Activated CD4-positive, alpha-beta T cell treated with anti-CD3 and anti-CD28 coated beads, Interleukin-2, amount 50 U/mL, for 1 hour (primary cell): ENCODE results near the gene HMGXB3.
A peak's percentile ranks its signal among the peaks of the same experiment; 100 is the strongest.

Experiments used
- DNase-seq: peaks from one replicate; pipeline ENCODE4 v3.0.0-alpha.2; 2020

HMGXB3 gene

GRCh38 chr5:150000256-150000989 lies at the start of gene HMGXB3, which contains the start of gene TIGD6:
HMGXB3 (plus strand) TSS chr5:150000739; CDS start chr5:150004853, 4,114 bp downstream.
TIGD6 (minus strand) TSS chr5:150000654; CDS start chr5:149996348, 4,306 bp downstream.
- peak; percentile 75 for DNase-seq

DNA sequence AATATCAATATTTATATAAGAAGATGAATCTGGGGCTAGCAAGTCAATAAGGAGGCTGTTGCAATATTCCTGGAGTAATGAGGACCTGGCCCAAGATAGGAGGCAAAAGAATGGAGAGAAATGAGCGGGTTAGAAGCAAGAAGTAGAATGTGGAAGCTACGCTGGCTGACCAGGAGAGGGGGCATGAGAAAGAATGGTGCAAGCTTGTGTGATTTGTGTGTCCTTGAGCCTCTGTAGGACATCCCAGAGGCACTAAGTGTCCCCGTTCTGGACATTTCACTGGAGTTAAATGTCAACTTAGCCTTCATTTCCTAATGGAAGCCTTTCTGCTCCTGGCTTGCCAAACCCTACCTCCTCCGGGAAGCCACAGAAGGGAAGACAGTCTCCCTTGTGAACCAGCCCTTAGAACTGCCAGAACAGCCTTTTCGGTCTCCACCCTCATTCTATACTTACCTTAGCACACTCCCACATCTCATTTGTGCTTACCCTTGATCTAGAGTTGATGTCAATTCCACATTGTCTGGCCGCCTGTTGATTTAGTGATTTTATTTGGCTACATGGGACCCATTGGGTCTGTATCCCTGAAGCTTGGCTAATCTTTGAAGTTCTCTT lies 49.3 kb upstream of the HMGXB3 start:
- no peak for DNase-seq

DNA sequence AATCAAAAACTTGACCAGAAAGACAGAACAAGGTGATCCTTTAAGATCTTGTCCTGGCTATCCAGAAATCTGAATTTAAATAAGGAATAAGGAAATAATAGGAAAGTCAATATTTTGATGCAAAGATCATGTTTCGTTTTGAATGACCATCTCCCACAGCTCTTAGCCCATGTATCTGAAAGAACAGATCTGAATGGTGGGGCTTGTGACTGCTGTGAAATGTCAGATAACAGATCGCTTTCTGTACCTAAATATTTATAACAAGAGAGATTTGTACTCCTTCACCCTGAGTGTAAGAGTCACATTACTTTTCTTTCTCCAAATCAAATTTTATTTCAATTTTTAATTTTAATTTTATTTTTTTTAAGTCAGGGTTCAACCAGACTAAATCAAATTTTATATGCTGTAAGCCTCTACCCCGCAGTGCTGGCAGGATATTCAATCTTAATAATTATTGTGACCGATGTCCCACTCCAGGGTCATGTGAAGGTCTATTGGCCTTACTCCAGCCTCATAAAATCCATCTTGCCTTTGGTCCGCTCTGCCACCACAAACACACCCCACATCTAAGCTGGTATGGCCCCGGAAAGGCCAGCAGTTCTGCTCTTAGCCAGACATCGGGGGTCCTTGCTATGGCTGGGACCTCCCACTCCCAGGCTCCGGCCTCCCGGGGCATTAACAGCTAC lies 47.0 kb upstream of the HMGXB3 start:
- no peak for DNase-seq

GRCh38 chr5:149954798-149955197 lies 45.7 kb upstream of the HMGXB3 start:
- no peak for DNase-seq

- no peak for DNase-seq
These were observed 43.9 kb upstream of the HMGXB3 start for GRCh38 chr5:149956685-149957084.

DNA sequence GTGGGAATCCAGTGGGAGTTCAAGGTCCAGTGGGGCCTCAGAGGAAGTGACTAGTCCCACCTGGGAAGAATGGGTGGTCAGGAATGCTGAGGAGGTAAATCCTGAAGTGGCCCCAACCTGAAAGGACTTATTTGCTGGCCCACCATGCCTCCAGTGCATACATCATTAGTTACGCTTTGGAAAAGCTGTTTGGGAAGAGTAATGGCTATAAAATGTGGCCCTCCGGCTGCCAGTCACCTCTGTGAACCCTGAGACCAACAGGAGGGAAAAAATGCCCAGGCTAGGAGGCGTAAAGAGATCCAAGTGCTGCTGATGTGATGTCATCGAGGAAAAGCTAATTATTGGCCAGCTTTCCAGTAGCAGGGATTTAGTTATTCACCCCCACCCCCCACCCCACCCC lies 42.7 kb upstream of the HMGXB3 start:
- no peak for DNase-seq

- DNase-seq: peak; percentile 25
These were observed 40.9 kb upstream of the HMGXB3 start for GRCh38 chr5:149959406-149960236.

- peak; percentile 91 for DNase-seq
These were observed 40.0 kb upstream of the HMGXB3 start, which contains the start of gene SLC26A2 for GRCh38 chr5:149960272-149961185. SLC26A2 (plus strand) TSS chr5:149960758; CDS start chr5:149977653, 16,895 bp downstream.

DNA sequence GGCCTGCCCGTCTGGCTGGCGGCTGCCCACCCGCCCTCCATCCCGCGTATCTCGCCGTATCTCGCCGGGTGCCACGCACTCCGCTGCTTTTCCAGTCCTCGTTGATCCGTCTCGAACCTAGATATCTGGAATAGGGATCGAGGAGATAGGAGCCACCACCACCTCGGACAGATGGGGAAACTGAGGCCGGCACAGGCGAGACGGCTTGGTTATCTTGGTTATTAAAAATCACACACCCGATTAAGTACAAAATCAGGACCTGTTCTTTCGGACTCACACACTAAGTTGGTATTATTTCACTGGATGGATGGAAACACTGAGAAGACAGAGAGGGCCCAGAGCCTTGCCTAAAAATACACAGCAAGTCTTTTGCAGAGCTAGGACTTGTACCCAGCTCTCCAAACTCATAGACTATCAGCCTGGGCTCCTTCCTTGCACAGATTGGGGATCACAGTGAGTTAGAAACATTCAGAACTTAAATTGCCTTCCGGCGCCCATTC lies 39.3 kb upstream of the HMGXB3 start:
- no peak for DNase-seq

DNA sequence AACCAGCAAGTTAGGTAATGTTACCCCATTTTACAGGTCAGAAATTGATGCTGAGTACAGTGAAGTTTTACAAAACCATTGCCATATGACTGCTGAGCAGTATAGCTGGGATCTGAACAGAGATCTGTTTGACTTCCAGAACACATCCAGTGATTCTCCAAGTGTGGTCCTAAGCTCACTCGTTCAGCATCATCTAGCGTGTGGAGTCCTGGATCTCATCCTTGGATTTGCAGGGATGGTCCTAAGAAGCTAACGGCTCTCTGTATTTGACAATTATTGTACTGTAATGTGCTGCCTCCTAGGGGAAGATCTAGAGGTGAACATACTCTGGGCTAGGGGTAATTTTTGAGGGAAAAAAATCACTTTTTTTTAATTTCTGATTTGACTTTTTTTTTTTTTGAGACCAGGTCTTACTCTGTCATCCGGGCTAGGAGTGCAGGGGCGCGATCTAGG lies 38.6 kb upstream of the HMGXB3 start:
- DNase-seq: no peak

- no peak for DNase-seq
These were observed 37.8 kb upstream of the HMGXB3 start for GRCh38 chr5:149962601-149963300.

DNA sequence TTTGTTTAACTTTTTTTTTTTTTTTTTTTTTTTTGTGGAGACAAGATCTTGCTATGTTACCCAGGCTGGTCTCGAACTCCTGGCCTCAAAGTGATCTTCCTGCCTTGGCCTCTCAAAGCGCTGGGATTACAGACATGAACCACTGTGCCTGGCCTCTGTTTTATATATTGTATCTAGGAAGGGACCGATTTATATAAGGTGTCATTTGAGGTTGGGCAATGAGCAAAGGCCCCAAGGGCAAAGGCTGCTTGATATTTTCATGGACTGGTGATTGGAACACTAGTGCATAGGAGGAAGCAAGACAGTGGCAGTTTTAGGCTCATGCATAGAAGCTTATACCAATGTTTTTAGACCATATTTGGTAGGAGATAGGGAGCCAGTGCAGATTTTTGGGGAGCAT lies 36.8 kb upstream of the HMGXB3 start:
- no peak for DNase-seq

- no peak for DNase-seq
These were observed 33.6 kb upstream of the HMGXB3 start for GRCh38 chr5:149966946-149967345.

GRCh38 chr5:149969181-149969930 lies 31.2 kb upstream of the HMGXB3 start:
- no peak for DNase-seq

DNA sequence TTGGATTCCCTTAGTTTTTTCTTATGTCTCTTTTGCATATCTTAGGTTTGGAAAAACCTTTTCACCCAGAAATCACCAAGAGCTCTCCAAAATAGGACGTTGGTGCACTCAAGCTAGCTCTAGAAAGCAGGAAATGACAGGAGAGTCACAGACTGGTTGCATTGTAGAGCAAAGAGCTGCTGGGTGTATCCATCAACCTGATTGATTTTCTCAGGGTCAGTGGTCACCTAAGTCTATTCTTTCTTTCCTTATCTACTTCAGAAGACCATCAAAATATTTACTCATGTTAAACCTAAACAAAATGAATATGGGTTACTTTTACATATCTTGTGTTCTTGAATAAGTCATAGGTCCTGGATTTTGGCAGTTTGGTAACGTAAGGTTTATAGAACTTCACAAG lies 25.1 kb upstream of the HMGXB3 start:
- no peak for DNase-seq

DNA sequence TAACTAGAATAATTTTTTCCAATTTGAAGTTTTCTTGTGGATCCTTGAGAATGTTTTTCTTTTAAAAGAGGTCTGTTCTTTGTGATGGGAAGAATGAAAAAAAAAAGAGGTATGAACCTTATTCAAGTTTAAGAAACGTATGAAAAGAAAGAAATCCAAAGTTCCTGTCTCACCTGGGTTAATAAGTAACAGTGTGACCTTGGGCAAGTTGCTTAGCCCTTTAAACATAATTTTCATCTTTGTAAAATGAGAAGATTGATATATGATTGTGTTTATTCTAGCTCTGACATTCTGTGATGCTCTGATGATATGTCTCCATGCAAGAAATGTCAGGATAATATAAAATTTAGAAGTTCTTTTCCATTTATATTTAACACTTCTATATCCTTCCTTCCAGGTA lies 20.6 kb upstream of the HMGXB3 start:
- DNase-seq: no peak

GRCh38 chr5:149981206-149981605 lies 19.3 kb upstream of the HMGXB3 start:
- no peak for DNase-seq

DNA sequence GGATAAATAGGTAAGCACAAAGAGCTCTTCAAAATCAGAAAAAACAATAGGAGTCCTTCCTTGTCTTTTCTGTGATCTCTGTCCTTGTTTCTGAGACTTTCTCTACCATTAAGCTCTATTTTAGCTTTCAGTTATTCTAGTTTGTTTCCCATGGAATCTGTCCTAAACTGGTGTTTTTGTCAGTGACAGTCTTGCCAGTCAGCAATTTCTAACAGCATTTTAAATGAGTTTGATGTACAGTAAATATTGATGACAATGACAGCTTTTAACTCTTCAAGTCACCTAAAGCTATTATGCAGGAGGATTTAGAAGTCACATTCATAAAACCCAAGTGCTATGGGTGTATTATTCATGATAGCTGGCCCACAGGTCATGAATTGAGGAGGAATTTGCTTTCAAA lies 18.0 kb upstream of the HMGXB3 start:
- DNase-seq: no peak

- DNase-seq: no peak
These were observed 12.4 kb upstream of the HMGXB3 start for GRCh38 chr5:149988126-149988525.
